UCSD-AML1 (cell line): ENCODE data around the gene TFAP2E.

Source experiments
- DNase-seq: peaks from one replicate; lab custom pipeline; 2025; ENCODE audit not compliant: unreplicated experiment; lab: John Stamatoyannopoulos, UW

TFAP2E gene

GRCh38 chr1:35640380-35641232 is 67.5 kb downstream of the TFAP2E start:
- DNase-seq, result no peak

- peak; percentile 94 for DNase-seq
Measured at GRCh38 chr1:35641233-35641866, 68.2 kb downstream of the TFAP2E start, which contains the start of gene PSMB2. Gene PSMB2, minus strand, starts transcription at chr1:35641526. Its CDS starts 94 bp downstream, at chr1:35641432.

GRCh38 chr1:35642471-35642955 is 69.4 kb downstream of the TFAP2E start:
- peak; percentile 44 for DNase-seq

- no peak for DNase-seq
Measured at GRCh38 chr1:35644204-35644603, 71.1 kb downstream of the TFAP2E start.
